SU-DHL-6 (cell line): ENCODE data around the gene HIVEP3.

Source experiments
- H2AFZ ChIP-seq: fragments of 200-600 bp; sonication (generic); 2 replicates; pipeline ENCODE4 v1.6.1; 2014; ENCODE audit warnings: low read depth, mild to moderate bottlenecking, moderate library complexity, mixed read lengths, antibody characterized with exemption, low read length; ENCODE audit not compliant: severe bottlenecking
- H3F3A ChIP-seq: fragments of 200-600 bp; shearing (Covaris generic); 2 replicates; pipeline ENCODE4 v1.6.0; 2016; ENCODE audit warnings: antibody characterized with exemption, mild to moderate bottlenecking; ENCODE audit not compliant: insufficient read depth
- H3K27ac ChIP-seq: fragments of 200-600 bp; sonication (generic); 2 replicates; pipeline ENCODE4 v1.5.1; 2016; ENCODE audit warnings: low read depth, mild to moderate bottlenecking, low read length, moderate library complexity, mixed read lengths
- H3K27me3 ChIP-seq: fragments of 200-600 bp; sonication (generic), shearing (Covaris generic); 2 replicates; pipeline ENCODE4 v1.6.0; 2014; ENCODE audit warnings: mild to moderate bottlenecking, low read length
- H3K36me3 ChIP-seq: fragments of 200-600 bp; sonication (generic); 2 replicates; pipeline ENCODE4 v1.6.1; 2014; ENCODE audit warnings: mild to moderate bottlenecking, low read length, mixed read lengths
- H3K4me2 ChIP-seq: fragments of 300-600, 200-600 bp; shearing (Covaris generic), sonication (generic); 2 replicates; pipeline ENCODE4 v1.6.0; 2014; ENCODE audit warnings: low read length, low read depth, mild to moderate bottlenecking; ENCODE audit not compliant: poor library complexity, severe bottlenecking
- H3K4me3 ChIP-seq: fragments of 200-600 bp; sonication (generic); 2 replicates; pipeline ENCODE4 v1.5.1; 2014; ENCODE audit warnings: antibody characterized with exemption, low read length, mild to moderate bottlenecking, mixed read lengths; ENCODE audit not compliant: insufficient read depth, poor library complexity, severe bottlenecking
- H3K79me2 ChIP-seq: fragments of 200-600 bp; sonication (generic); 2 replicates; pipeline ENCODE4 v1.6.1; 2014; ENCODE audit warnings: mild to moderate bottlenecking, low read length, moderate library complexity; ENCODE audit not compliant: insufficient read depth
- H3K9ac ChIP-seq: fragments of 200-600 bp; sonication (generic); 2 replicates; pipeline ENCODE4 v1.7.0; 2014; ENCODE audit warnings: mild to moderate bottlenecking, low read length
- H3K9me2 ChIP-seq: fragments of 200-600 bp; sonication (generic); replicated peaks from 2 replicates; pipeline ENCODE4 v1.6.1; 2014; ENCODE audit warnings: low read length; ENCODE audit not compliant: insufficient read depth
- H3K9me3 ChIP-seq: fragments of 200-600 bp; sonication (generic); 2 replicates; pipeline ENCODE4 v1.6.1; 2014; ENCODE audit warnings: low read length, mixed read lengths; ENCODE audit not compliant: insufficient read depth
- H4K20me1 ChIP-seq: fragments of 200-600 bp; sonication (generic); 2 replicates; pipeline ENCODE4 v1.6.1; 2014; ENCODE audit warnings: low read depth, mild to moderate bottlenecking, antibody characterized with exemption, low read length, moderate library complexity, mixed read lengths
- CTCF ChIP-seq: fragments of 200-600 bp; sonication (generic); IDR thresholded peaks from one replicate; pipeline ENCODE4 v1.5.1; 2017; ENCODE audit warnings: antibody characterized with exemption, mild to moderate bottlenecking, low read length, moderate library complexity; ENCODE audit not compliant: insufficient read depth, poor library complexity, severe bottlenecking
- EZH2phosphoT487 ChIP-seq: fragments of 200-600 bp; sonication (generic), shearing (Covaris generic); conservative IDR thresholded peaks from 2 replicates; pipeline ENCODE4 v1.6.1; 2018; ENCODE audit warnings: mild to moderate bottlenecking, antibody characterized with exemption, low read length, moderate library complexity, mixed read lengths

The HIVEP3 gene

GRCh38 chr1:41662061-41662764 lies 256.5 kb downstream of the HIVEP3 start:
- no peaks in the 10 kb centered on the region for H3K36me3 ChIP-seq
- H3K4me3 ChIP-seq: peak overlapping the region; percentile 67
- no peaks in the 10 kb centered on the region for H3K9me2 ChIP-seq
- H3K4me2 ChIP-seq: peak overlapping the region; percentile 65
- peak overlapping the region; percentile 66 for H3K9ac ChIP-seq
- no peaks in the 10 kb centered on the region for H4K20me1 ChIP-seq
- peaks cover 10% of the 10 kb centered on the region; the same call in 1 of the 2 replicates for H3K79me2 ChIP-seq
- H3K9me3 ChIP-seq: no peaks in the 10 kb centered on the region
- TF ChIP-seq EZH2phosphoT487 (no peak), CTCF (no peak)
- H3K27me3 ChIP-seq: no peaks in the 10 kb centered on the region
- peak overlapping the region; percentile 44 for H2AFZ ChIP-seq
- no peak overlapping the region for H3K27ac ChIP-seq
- H3F3A ChIP-seq: 0 out of 2 replicates have a peak, but pooled peaks cover 2% of the 10 kb centered on the region

GRCh38 chr1:41661428-41662060 lies 257.2 kb downstream of the HIVEP3 start:
- TF ChIP-seq EZH2phosphoT487: no peak
- TF ChIP-seq CTCF: no peak
- Histone ChIP-seq H3K27ac (no peak overlapping the region), H3K9me3 (no peaks in the 10 kb centered on the region), H3F3A (0 out of 2 replicates have a peak, but pooled peaks cover 2% of the 10 kb centered on the region), H3K79me2 (peaks cover 11% of the 10 kb centered on the region; the same call in 1 of the 2 replicates), H3K4me2 (peak overlapping the region; percentile 65), H3K4me3 (peak overlapping the region; percentile 67), H3K9ac (peak overlapping the region; percentile 66), H3K27me3 (no peaks in the 10 kb centered on the region), H3K9me2 (no peaks in the 10 kb centered on the region), H4K20me1 (no peaks in the 10 kb centered on the region), H2AFZ (peak overlapping the region; percentile 55), H3K36me3 (no peaks in the 10 kb centered on the region)

GRCh38 chr1:41660570-41661427 lies 257.9 kb downstream of the HIVEP3 start:
- Histone ChIP-seq H3K27ac (no peak overlapping the region), H3K4me3 (peak overlapping the region; percentile 67), H3K9ac (peak overlapping the region; percentile 66), H3K9me2 (no peaks in the 10 kb centered on the region), H3K9me3 (no peaks in the 10 kb centered on the region), H3K36me3 (no peaks in the 10 kb centered on the region), H2AFZ (peak overlapping the region; percentile 55), H3K79me2 (peaks cover 11% of the 10 kb centered on the region; the same call in 1 of the 2 replicates), H3F3A (0 out of 2 replicates have a peak, but pooled peaks cover 2% of the 10 kb centered on the region), H4K20me1 (no peaks in the 10 kb centered on the region), H3K4me2 (peak overlapping the region; percentile 65), H3K27me3 (no peaks in the 10 kb centered on the region)
- no peak for TF ChIP-seq EZH2phosphoT487
